Panc1 (cell line): ENCODE data around the gene CHRNB1. TPM values are rescaled to one million over a fixed set of nuclear protein-coding genes. Genes with fewer than 3 reads are reported as not detected.

Experiments used
- ATAC-seq: fragments of 200-7000 bp; cut with Tn5 transposase; 2 replicates; pipeline ENCODE4 v1.9.1; 2020; ENCODE audit warnings: mild to moderate bottlenecking, moderate library complexity
- BruUV-seq: library from RNA; stranded (reverse); fragments of 400-500 nt; replicated peaks from 2 replicates; lab custom pipeline; 2021; lab: Mats Ljungman, UMichigan
- CTCF ChIA-PET: fragments of 300-600 bp; sonication (Branson Sonifier 250); formaldehyde crosslinking; loops from one replicate; lab custom pipeline; 2022; ENCODE audit warnings: antibody characterized with exemption; lab: Charles Lee
- POLR2A ChIA-PET: fragments of 300-600 bp; sonication (Branson Sonifier 250); formaldehyde crosslinking; loops from one replicate; lab custom pipeline; 2022; ENCODE audit warnings: antibody characterized with exemption; lab: Charles Lee
- DNase-seq: peaks from one replicate; pipeline ENCODE4 v3.0.0-alpha.2; 2010; ENCODE audit warnings: low read depth, low spot score
- H3K27ac ChIP-seq: 2 replicates; pipeline ENCODE4 v1.5.1; 2011; ENCODE audit warnings: mild to moderate bottlenecking, low read length, inconsistent platforms
- H3K27me3 ChIP-seq: fragments of 200-500 bp; sonication (Bioruptor generic); 2 replicates; pipeline ENCODE4 v1.6.0; 2014; ENCODE audit warnings: low read length, inconsistent platforms; ENCODE audit not compliant: control insufficient read depth, insufficient read depth
- H3K36me3 ChIP-seq: fragments of 200-500 bp; sonication (Bioruptor generic); 2 replicates; pipeline ENCODE4 v1.5.1; 2014; ENCODE audit warnings: inconsistent platforms, mild to moderate bottlenecking, low read length, moderate library complexity; ENCODE audit not compliant: control insufficient read depth, insufficient read depth
- H3K4me1 ChIP-seq: 2 replicates; pipeline ENCODE4 v1.5.1; 2011; ENCODE audit warnings: inconsistent platforms, mild to moderate bottlenecking, low read length, moderate library complexity; ENCODE audit not compliant: control insufficient read depth, insufficient read depth
- H3K4me3 ChIP-seq, 2 experiments: 2 replicates each; pipeline ENCODE4 v1.5.1; 2011 to 2012; ENCODE audit warnings: low read depth in 2 of 2, low read length in 2 of 2, mild to moderate bottlenecking in 2 of 2, inconsistent platforms in 1 of 2, moderate library complexity in 1 of 2
- H3K9me3 ChIP-seq: fragments of 200-500 bp; sonication (Bioruptor generic); 2 replicates; pipeline ENCODE4 v1.5.1; 2014; ENCODE audit warnings: low read depth, mild to moderate bottlenecking, inconsistent platforms, low read length, moderate library complexity; ENCODE audit not compliant: control insufficient read depth, insufficient read depth
- CTCF ChIP-seq: fragments of 450-650 bp; IDR thresholded peaks from 2 replicates; pipeline ENCODE4 v1.5.1; 2017; ENCODE audit warnings: mild to moderate bottlenecking
- POLR2AphosphoS5 ChIP-seq: IDR thresholded peaks from 2 replicates; pipeline ENCODE4 v1.6.1; 2012; ENCODE audit warnings: mild to moderate bottlenecking, low read depth, low read length, moderate library complexity
- REST ChIP-seq, 2 experiments: IDR thresholded peaks; 2 replicates each; pipeline ENCODE4 v1.6.1; 2011 to 2012; ENCODE audit warnings: low read depth in 2 of 2, control low read depth in 1 of 2, low read length in 1 of 2, mild to moderate bottlenecking in 1 of 2, moderate library complexity in 1 of 2; ENCODE audit not compliant: insufficient read depth in 1 of 2
- SIN3A ChIP-seq: IDR thresholded peaks from 2 replicates; pipeline ENCODE4 v1.6.1; 2012; ENCODE audit warnings: low read depth, mild to moderate bottlenecking, low read length, moderate library complexity, borderline replicate concordance; ENCODE audit not compliant: insufficient read depth
- TCF7L2 ChIP-seq: IDR thresholded peaks from 2 replicates; pipeline ENCODE4 v1.6.1; 2011; ENCODE audit warnings: mild to moderate bottlenecking, low read depth, low read length, inconsistent platforms
- in situ Hi-C: cut with HindIII; loops from 2 replicates; pipeline ENCODE4 v1.10.0; 2016; ENCODE audit warnings: low sequenced_read_pairs, low pct_unique_long_range_greater_than_20kb
- intact Hi-C: fragments of 100-400 bp; cut with micrococcal nuclease; formaldehyde crosslinking; loops from one replicate; pipeline ENCODE4 v1.10.0; 2022; ENCODE audit not compliant: unreplicated experiment
- total RNA-seq: library from RNA; stranded (reverse); gene quantifications from one replicate; pipeline ENCODE4 v1.2.1, GENCODE V29; 2021; ENCODE audit not compliant: unreplicated experiment

CHRNB1 gene
- total RNA-seq, 1 experiment from 2014 or later: 14.3 TPM

GRCh38 chr17:7428557-7428956 is 16.3 kb upstream of the CHRNB1 start, which contains the start of gene SPEM3:
TSS of gene SPEM3 (plus strand) at chr17:7428857. CDS start at chr17:7428903, 46 bp downstream.
- no peaks in the 10 kb centered on the region for H3K27me3 ChIP-seq
- no peaks in the 10 kb centered on the region for H3K9me3 ChIP-seq
- H3K4me1 ChIP-seq: no peaks in the 10 kb centered on the region
- intact Hi-C loops: no loop called here
- no peaks in the 10 kb centered on the region for H3K36me3 ChIP-seq
- ATAC-seq (no peak), DNase-seq (no peak)
- BruUV-seq: no TSS peak
- CTCF ChIA-PET: no interaction called here
- POLR2A ChIA-PET: no interaction called here
- H3K4me3 ChIP-seq: no peak within 1 kb of the TSS
- TF ChIP-seq CTCF (no peak), POLR2AphosphoS5 (no peak), SIN3A (no peak), REST (IDR thresholded peaks at IDR 0.05; ENCODE audit: insufficient read depth in 1 of 2, low read depth in 2 of 2, low read length in 1 of 2) (no peak), TCF7L2 (no peak)
- in situ Hi-C loops: no loop called here
- H3K27ac ChIP-seq: no peak within 1 kb of the TSS

GRCh38 chr17:7429722-7430121 is 15.1 kb upstream of the CHRNB1 start:
- in situ Hi-C loops (no loop called here), intact Hi-C loops (loop anchor here (10.0 kb wide), 1 partner anchor 75 kb away; the partner anchor contains the start of genes KCTD11 and TMEM95)
- ATAC-seq (no peak), DNase-seq (no peak)
- BruUV-seq: no TSS peak
- Histone ChIP-seq H3K9me3 (no peaks in the 10 kb centered on the region), H3K27me3 (no peaks in the 10 kb centered on the region), H3K4me3 (no peak overlapping the region), H3K27ac (no peak overlapping the region), H3K4me1 (no peaks in the 10 kb centered on the region), H3K36me3 (no peaks in the 10 kb centered on the region)
- ChIA-PET POLR2A (no interaction called here), CTCF (no interaction called here)
- TF ChIP-seq SIN3A (no peak), CTCF (no peak), POLR2AphosphoS5 (no peak), REST (IDR thresholded peaks at IDR 0.05; ENCODE audit: insufficient read depth in 1 of 2, low read depth in 2 of 2, low read length in 1 of 2) (no peak), TCF7L2 (no peak)
